Measurements from ENCODE around the gene PAFAH1B2.

DNA sequence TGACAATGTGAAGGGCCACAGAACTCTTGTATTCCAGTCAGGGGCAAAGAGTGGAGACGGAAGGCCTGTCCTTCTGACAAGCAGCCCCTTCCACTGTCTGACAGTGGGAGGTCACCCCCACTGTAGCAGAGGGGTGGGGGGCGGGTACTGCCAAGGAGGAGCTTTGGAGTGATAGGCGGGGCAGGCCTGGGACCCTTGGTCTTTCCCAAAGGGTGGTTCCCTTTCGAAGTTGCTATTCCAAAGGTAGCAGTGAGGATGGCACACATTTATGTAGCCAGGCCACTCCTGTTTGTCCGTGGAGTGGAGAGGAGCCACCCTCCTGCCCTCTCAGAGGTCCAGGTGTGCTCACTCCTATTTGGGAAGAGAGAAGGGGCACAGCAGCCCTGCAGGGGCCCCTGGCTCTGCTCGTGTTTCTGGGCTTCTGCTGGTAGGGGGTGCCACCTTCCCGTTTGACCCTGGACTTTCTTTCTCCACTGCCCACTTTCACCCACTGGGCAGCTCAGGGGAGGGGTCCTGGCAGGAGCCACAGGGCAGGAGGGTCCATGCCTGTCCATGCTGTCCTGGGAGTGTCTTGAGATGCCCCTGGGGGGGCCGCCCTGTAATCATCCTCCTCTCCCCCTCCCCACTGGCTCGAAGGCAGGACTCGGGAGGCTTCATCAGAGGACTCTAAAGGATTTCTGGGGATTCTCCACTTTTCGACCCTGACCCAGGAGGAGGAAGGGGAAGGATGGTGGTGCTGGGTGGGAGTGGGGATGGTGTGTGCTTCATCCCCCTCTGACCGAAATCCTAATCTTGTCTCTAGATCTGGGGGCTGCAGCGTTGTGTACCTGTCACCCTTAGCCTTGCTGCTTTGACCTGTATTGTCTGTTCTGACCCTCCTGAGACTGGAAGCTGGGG lies 56.1 kb downstream of the PAFAH1B2 start:
- TF ChIP-seq, protein P1, sequence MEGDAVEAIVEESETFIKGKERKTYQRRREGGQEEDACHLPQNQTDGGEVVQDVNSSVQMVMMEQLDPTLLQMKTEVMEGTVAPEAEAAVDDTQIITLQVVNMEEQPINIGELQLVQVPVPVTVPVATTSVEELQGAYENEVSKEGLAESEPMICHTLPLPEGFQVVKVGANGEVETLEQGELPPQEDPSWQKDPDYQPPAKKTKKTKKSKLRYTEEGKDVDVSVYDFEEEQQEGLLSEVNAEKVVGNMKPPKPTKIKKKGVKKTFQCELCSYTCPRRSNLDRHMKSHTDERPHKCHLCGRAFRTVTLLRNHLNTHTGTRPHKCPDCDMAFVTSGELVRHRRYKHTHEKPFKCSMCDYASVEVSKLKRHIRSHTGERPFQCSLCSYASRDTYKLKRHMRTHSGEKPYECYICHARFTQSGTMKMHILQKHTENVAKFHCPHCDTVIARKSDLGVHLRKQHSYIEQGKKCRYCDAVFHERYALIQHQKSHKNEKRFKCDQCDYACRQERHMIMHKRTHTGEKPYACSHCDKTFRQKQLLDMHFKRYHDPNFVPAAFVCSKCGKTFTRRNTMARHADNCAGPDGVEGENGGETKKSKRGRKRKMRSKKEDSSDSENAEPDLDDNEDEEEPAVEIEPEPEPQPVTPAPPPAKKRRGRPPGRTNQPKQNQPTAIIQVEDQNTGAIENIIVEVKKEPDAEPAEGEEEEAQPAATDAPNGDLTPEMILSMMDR (conservative IDR thresholded peaks at IDR 0.05) = no peak
- no peak for TF ChIP-seq EZH2 (IDR thresholded peaks at IDR 0.05; ENCODE audit: low read depth)
